ENCODE measurements around the gene GNL3.
"Not testable (repeated sequence)": the region's sequence is repeated elsewhere in the genome, so short reads cannot be mapped to it uniquely, and the experiment has no call there.

GNL3 gene

DNA sequence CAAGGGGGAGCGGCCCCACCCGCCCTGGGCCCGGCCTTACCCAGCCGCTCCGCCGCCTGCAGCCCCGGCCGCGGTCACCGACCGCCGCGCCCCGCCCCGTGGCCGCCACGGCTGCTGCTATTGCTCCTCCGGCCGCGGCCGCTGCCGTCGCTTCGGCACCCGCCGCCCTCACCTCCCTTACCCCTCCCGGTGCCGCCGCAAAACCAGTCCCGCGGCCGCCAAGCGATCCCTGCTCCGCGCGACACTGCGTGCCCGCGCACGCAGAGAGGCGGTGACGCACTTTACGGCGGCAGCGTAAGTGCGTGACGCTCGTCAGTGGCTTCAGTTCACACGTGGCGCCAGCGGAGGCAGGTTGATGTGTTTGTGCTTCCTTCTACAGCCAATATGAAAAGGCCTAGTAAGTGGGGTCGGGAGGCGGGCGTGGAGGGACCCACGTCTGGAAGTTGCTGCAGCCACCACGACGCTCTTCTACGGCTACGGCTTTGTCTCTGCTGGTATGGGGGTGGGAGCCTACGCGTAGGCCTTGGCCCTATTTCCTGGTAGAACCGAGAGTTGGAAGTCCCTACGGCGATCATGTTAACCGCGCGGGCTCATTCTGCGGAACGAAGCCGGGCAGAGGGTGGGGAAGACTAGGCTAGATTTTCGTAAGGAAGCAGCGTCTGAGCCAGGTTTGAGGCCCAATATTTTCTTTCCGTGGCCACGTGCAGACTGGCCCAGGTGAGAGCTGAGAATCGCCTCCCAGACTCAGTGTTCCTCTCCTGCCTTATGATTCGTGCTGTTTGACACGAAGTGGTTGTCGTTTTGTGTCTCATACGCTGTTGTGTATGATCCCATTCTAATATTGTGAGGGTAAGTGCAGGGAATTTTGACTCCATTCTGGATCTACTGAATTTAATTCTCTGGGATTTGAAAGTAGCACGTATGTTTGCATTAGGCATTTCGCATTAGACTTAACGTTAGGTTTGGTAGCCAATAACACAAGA lies at the start of gene GNL3, which contains the start of gene PBRM1:
TSS of gene GNL3 (plus strand) at position 324 of the 983 bp plus-strand sequence. CDS start at position 385, 61 bp downstream.
TSS of gene PBRM1 (minus strand) at position 205 of the 983 bp plus-strand sequence.
- DNase-seq (ENCODE audit: low read depth), result peak; percentile 89

GRCh38 chr3:52636673-52637072 lies 49.2 kb upstream of the GNL3 start:
- DNase-seq (ENCODE audit: low read depth), result no peak

GRCh38 chr3:52645549-52645948 lies 40.3 kb upstream of the GNL3 start:
- DNase-seq (ENCODE audit: low read depth), result no peak

DNA sequence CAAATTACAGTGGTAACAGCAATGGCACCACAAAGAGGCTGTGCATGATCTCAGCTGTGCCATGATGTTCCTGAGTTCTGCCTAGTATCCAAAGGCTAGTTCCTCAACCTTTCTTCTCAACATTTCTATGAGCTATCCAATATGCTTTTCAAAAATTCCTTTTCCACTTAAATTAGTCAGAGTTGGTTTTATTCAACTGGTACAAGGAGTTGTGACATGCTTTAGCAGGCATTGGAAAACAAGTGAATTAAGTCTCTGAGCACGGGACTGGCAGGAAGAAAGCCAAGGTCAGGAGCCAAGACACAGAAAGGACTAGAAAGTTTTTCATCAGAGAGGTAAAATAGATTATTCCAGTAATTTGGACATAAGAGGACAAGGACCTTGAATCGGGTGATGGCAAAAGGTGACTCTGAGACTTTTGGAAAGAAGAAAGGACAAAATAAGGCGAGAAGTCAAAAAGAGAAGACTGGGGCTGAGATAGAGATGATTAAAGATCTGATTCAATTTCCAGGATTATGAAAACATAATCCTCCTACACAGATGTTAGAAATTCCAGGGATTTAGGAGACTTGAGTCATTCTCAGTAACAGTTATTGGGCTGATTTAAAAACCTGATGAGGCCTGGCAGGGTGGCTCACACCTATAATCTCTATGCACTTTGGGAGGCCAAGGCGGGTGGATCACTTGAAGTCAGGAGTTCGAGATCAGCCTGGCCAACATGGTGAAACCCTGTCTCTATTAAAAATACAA lies 36.2 kb upstream of the GNL3 start:
- DNase-seq (ENCODE audit: low read depth), result no peak

GRCh38 chr3:52650439-52650838 lies 35.4 kb upstream of the GNL3 start:
- no peak for DNase-seq (ENCODE audit: low read depth)

GRCh38 chr3:52651592-52651991 lies 34.2 kb upstream of the GNL3 start:
- DNase-seq (ENCODE audit: low read depth), result no peak

DNA sequence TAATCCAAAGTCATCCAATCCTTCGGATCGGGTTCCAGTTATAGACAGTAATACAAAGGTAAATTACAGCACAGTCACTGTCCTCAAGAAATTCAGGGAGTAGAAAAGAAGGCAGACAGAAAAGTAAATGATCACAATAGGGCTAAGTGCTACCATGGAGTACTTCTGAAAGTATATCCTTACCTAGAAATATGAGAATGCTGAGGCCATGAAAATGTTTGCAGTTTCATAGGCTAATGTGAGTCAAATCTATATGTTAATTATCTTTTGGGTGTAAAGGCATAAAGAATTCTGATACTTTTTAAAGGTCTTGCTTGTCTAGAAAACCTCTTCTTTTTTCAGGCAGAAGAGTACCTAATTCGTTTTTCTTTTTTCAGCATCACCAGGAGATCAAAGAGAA lies 29.9 kb upstream of the GNL3 start:
- no peak for DNase-seq (ENCODE audit: low read depth)

- no peak for DNase-seq (ENCODE audit: low read depth)
Observed at GRCh38 chr3:52660046-52660445, 25.8 kb upstream of the GNL3 start.

DNA sequence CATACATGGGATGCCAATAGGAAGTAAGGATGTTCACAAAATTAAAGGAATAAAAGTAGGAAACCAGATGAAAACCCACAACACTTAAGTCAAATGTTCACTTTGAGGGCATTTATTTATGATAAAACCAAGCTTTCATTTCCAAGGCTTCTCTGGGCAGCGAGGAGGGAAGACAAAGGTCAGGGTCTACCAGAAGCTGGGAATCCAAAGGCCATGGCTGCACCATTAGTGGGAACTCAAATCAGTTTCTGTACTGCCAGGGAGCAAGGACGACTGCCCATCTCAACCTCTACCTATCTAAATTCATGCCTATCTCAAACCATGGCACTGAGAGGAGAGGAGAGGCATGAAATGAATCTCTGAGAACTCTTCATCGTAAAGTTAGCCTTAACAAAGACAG lies 22.7 kb upstream of the GNL3 start:
- no peak for DNase-seq (ENCODE audit: low read depth)

GRCh38 chr3:52670621-52671521 lies 15.0 kb upstream of the GNL3 start:
- DNase-seq (ENCODE audit: low read depth), result no peak

DNA sequence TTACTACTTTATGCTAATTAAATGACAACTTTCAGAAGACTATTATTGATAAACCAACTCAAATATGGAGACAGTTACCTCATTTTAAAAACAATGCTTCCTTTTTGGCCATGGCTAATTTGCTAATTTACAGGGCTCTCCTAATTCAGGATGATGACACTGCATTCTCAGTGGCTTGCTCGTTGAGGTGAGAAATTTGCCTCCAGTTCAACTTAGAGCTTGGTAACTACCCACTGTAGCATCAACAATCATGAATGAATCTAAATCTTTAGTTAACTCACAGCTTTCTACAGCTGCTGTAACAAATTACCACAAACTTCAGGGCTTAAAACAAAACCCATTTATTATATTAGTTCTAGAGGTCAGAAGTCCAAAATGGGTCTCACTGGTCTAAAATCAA lies 14.2 kb upstream of the GNL3 start:
- DNase-seq (ENCODE audit: low read depth), result no peak

DNA sequence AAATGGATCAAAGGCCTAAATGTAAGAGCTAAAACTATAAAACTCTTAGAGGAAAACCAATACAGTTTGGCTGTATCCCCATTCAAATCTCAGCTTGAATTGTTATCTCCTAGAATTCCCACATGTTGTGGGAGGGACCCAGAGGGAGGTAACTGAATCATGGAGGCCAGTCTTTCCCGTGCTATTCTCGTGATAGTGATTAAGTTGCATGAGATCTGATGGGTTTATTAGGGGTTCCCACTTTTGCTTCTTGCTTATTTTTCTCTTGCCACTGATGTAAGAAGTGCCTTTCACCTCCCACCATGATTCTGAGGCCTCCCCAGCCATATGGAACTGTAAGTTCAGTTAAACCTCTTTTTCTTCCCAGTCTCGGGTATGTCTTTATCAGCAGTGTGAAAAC lies 9.6 kb upstream of the GNL3 start:
- not testable (repeated sequence) for DNase-seq (ENCODE audit: low read depth)

GRCh38 chr3:52678265-52679198 lies 7.3 kb upstream of the GNL3 start:
- no peak for DNase-seq (ENCODE audit: low read depth)

GRCh38 chr3:52679199-52679538 lies 6.7 kb upstream of the GNL3 start:
- DNase-seq (ENCODE audit: low read depth), result no peak

DNA sequence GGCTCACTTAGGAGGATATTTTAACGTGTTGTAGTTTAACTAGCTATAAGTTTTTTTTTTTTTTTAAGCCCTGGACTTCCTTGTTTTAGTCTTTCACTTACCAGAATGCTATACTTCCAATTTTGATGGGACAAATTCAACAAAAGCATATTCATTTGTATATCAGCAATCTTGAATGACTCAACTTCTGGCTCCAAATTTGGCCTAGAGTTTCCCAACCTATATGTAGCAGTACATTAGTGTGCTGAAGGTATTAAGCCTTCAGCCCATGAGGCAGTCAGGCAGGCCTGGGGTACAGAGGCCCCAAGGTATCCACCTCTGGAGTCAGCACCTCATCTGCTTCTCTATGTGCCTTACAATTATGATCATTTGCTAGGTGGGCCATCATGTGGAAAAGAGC lies 6.0 kb upstream of the GNL3 start:
- no peak for DNase-seq (ENCODE audit: low read depth)

- no peak for DNase-seq (ENCODE audit: low read depth)
Observed at GRCh38 chr3:52681596-52681995, 4.2 kb upstream of the GNL3 start.

DNA sequence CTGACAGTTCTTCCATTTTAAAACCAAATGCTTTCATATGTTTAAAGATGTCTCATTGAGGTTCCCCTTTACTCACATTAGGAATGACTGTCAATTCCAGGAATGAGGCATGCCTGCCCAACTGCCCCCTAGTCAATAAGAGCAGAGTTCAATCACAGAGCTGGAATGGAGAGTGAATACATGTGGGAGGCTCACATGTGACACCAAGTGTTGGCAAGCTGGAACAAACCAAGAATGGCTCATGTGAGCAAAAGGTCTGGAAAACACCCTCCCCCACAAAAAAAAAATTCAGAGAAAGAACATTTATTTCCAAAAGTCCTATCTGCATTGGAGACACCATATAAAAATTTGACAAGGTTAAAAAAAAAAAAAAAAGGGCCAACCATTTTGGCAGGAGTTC lies 3.8 kb upstream of the GNL3 start:
- DNase-seq (ENCODE audit: low read depth), result no peak

DNA sequence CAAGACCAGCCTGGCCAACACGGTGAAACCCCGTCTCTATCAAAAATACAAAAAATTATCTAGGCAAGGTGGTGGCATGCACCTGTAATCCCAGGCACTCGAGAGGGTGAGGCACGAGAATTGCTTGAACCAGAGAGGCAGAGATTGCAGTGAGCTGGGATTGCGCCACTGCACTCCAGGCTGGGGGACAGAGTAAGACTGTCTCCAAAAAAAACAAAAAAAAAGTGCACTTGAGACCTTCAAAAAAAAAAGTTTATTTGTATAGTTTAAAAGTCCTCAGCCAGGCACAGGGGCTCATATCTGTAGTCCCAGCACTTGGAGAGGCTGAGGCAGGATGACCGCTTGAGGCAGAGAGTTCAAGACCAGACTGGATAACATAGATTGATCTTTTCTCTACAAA lies 2.2 kb upstream of the GNL3 start:
- no peak for DNase-seq (ENCODE audit: low read depth)

DNA sequence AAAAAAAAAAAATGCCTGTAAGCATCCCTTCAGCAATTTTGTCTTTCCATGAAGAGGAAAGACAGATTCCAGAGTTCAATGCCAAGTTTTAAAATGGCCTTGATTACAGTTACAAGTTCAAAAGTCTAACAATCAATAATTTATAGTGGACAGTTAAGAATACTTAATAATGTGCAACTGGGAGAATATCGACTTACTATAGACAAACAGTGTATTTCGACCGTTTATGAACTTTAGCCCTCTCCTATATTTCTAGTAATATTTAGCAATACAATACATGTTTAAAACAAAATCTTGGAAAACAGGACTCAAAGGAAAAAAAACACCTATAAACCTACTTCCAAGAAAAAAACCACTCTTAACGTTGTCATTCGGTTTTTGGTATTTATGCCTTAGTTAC lies 1.6 kb upstream of the GNL3 start:
- no peak for DNase-seq (ENCODE audit: low read depth)

DNA sequence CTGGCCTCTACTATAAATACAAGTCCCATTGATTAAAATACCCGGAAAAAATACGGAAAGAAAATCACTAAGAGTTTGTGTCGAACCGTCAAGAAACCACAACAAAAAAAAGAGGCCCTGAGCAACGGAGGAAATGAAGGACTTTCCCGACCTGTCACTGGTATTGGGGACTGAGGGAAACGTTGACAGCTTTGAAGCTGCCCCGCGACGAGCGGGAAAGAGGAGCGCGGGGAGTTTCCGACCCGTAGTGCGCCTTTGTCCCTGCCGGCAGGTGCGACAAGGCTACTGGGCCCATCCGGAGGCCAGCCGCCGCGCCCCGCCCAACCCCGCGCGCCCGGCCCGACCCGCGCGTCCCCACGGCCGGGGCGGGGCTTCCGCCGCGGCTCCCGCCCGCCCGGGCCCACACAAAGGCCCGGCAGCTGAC lies 535 bp upstream of the GNL3 start:
- peak; percentile 67 for DNase-seq (ENCODE audit: low read depth)

DNA sequence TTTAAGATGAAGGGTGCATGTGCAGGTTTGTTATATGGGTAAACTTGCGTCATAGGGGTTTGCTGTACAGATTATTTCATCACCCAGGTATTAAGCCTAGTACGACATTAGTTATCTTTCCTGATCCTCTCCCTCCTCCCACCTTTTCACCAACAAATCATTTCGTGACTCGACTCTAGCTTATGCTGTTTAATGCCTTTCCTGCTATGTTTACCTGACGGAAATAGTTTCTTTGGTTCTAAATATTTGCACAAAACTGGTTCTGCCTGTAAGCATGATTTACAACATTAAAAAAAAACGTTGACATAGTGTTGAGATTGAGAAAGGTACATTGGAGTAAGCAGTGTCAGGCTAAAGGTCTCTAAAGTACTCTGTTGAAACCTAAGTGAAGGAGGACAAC lies 2.4 kb downstream of the GNL3 start:
- no peak for DNase-seq (ENCODE audit: low read depth)

All from activated T-helper 1 cell treated with Interleukin-2 at 50 U/mL for 16 hours (primary cell).